CD4-positive, alpha-beta T cell treated with Interleukin-21 for 1 hour (primary cell): ENCODE results near the gene PPFIA4.

Experiments used
- DNase-seq: peaks from one replicate; pipeline ENCODE4 v3.0.0-alpha.2; 2020

Gene PPFIA4

DNA sequence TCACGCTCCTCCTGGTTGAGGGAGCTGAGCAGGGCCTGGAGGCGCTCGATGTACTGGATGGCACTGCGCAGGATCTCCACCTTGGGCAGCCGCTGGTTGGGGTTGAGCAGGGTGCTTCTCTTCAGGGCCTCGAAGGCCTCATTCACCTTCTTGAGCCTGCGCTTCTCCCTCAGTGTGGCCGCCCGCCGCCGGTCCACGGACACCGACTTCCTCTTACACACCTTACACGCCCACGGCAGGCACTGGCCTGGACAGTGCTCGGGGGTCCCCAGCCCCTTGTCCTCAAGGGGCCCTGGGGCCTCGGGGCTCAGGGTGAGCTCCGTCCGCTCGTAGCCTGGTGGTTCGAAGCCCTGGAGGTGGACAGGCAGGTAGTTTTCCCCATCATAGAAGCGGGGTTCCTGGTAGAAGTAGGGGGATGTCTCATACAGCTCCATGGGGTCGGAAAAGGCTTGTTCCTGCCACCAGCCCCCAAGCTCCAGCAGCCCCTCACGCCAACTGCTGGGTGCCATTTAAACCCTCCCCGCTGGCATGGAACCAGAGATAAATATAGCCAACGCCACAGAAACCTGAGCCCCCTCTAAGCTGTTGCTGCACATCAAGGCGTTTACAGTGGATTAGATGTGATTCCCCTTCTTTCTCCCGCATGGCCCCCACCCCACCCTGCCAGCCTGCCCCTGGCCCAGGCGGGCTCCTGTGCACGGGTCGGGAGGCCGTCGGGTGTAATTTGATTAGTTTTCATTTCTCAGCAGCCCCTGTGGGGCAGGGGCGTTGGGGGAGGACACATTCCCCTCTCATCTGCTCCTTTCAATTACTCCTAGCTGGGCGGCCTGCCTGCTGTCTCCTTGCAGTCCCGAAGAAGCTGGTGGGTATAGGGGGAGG, 59.5 kb downstream of the PPFIA4 start, which contains the start of gene MYOG:
Gene MYOG, minus strand, starts transcription at position 485 of the 879 bp plus-strand sequence. Its CDS starts 51 bp downstream, at position 434.
- DNase-seq = no peak

DNA sequence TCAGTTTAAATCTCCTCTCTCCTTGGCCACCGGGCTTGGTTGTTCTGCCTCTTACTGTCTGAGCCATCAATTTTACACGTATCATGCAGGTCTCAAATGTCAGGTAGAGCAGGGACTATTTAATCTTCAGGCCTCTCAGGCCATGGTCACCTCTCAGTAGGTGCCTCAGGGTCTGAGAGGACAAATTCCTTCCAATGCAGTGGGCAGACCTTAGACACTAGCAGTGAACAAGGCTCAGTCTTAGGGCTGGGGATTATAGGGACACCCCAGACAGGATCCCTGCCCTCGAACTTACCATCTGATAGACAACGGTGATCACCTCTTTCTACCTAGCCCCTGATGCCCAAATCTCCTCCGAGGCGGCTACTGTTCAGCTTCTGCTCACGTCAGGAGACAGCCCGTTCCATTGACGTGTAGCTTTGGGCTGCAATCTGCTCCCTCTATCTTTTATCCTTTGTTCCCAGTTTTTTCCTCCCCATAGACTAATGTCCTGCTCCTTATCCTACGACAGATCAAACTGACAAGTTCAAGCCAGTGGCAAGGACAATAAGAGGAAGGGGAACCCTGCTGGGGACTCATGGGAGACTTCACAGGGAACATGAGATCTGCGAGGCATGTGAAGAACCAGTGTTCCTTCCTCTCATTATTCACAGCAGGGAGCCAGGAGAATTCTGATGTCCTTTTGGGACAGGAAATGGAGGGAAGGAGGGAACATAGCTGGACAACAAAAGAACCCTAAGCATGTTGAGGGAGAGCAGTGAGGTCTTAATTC, 60.9 kb downstream of the PPFIA4 start:
- no peak for DNase-seq

DNA sequence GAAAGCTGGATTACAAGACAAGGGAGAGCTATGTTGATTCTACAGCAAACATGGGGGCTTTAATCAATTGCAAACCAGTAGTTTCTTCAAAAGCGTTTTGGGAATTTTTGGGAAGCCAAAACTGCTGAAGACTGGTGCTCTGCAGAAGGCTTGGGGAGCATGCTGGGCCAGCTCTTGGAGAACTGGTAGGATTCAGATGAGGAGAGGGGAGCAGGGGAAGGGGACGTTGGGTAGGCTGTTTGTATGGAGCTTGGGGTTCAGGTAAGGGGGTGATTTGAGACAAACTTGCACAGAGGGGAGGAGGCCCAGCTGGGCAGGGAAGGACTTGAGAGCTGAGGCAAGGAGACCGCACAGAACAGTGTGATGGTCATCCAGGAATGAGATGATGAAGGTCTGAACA, 62.1 kb downstream of the PPFIA4 start:
- DNase-seq = no peak

DNA sequence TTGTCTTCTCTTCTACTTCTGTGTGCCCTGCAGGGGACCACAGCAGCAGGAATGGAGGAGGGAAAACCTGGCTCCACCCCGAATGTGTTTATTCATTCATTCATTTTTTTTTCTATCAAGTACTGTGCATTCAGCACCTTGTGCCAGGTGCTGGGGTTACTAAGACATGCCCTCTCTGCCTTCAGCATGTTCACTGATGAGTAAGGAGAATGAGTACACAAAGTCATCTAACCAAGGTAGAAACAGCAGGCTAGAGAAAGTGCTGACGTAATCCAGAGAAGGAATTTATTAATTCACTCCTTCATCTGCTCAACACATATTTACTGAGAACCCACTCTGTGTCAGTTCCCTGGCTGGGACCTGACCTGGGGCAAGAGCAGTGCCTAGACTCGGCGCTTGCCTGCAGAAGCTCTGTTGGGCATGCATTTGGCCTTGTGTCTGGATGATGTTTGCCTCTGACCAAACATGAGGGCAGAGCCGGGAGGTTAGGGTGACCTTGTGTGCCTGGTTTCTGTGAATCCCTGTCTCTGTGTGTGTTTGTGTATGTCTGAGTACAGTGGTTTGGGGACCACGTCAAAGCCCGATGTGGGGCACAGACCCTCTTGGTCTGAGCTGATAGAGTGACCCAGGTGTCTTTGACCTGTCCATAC, 62.8 kb downstream of the PPFIA4 start:
- DNase-seq = no peak

DNA sequence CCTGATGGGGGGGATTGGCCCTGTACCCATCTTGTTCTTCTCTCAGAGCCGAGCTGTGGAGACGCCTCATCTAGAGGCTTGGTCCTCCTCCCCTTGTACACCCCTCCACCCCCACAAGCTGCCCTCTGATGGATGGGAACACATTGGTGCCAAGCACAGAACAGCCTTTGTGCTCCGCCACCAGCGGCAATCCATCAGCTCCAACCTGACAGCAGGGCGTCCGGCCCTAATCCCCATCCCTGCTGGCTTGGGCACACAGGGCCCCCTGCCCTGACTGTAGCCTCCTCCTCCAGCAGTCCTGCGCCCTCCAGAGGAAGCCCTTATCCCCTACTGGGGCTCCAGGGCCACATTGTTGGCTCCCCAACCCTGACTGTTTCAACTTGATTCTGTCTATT, 63.4 kb downstream of the PPFIA4 start:
- DNase-seq = no peak

DNA sequence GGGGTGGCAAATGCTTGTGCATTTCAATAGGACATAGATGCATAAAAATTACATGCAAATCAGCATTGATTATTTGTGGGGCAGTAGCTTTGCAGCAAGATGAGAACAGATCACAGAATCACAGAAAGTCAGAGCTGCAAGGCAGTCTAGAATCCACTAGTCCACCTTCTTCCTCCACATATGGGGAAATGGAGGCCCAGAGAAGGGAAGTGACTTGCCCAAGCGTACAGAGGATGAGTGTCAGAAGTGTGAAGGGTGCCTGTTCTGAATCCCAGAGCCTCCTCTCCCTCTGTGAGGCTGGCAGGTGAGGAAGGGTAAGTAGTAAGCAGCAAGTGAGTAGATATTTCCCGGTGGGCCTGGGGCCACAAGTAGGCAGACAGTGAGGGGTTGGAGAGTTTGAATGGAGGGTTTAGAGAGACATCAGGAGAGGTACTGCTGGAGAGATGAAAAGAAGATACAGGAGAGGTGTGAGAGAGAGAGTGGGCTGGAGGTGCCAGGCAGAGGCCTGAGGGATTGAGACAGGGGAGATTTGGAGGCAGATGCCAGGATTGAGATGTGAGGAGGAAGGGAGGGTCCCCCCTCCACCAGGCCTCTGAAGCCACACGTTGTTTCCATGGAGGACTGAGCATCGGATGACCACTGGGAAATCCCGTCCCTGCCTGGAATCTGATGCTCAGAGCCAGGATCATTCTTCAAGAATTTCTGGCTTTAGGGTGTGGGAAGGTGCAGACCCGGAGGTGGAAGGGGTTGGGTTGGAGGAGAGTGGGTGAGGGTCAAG, 64.3 kb downstream of the PPFIA4 start:
- DNase-seq = no peak

DNA sequence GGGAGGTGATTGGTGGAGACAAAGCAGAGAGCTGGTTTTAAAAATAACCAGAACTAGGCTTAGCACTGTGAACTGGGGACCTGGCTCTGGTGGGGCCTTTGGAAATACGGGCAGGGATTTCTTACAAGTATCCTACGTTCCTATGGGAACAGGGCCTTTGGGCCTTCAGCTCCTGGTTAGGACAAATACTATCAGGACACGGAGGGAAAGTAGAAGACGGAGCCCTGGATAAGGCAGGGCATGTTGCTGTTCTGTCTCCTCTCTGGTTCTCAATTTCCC, 64.8 kb downstream of the PPFIA4 start:
- no peak for DNase-seq

DNA sequence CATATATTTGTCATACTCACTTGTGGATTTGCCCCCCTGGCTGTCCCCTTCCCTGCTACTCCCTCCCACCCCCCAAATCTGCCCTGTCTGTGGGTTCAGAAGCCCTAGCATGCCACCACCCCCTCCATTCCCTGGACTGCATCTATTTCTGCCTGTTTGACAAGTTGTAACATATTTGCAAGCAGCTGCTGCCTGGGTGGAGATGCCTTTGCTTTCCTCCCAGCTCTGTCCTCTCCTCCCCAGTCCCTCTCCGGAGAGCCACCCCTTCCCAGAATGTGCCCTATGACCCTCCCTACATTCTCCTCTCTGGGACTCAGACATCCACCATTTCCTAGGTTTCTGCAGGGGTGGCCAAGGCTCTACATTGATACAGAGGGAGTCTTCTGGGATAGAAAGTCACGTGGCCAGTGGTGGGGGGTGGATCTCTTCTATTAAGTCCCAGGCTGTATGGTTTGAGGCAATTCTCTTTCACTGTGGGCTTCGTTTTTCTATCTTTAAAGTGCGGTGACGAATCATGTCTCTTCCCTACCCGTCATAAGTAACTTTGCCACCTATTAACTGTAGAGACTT, 65.6 kb downstream of the PPFIA4 start:
- no peak for DNase-seq

DNA sequence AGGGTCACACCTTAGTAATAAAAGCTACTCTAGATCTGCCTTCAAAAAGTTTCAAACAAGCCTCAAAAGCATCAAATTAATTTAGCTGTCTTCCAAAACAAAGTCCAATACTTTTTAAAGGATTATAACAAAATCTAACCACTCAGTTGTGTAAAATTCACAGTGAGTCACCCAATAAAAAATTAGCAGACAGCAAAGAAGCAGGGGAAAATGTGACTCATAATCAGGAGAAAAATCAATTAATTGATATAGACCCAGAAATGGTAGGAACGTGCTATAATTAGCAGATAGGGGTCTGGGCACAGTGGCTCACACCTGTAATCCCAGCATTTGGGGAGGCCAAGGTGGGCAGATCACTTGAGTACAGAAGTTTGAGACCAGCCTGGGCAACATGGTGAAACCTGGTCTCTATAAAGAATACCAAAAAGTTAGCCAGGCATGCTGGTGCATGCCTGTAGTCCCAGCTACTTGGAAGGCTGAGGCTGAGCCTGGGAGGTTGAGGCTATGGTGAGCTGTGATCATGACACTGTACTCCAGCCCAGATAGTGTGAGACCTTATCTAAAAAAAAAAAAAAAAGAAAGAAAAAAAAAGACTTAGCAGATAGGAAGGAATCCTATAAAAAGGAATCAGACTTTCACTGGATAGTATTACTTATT, 67.6 kb downstream of the PPFIA4 start:
- DNase-seq = no peak

DNA sequence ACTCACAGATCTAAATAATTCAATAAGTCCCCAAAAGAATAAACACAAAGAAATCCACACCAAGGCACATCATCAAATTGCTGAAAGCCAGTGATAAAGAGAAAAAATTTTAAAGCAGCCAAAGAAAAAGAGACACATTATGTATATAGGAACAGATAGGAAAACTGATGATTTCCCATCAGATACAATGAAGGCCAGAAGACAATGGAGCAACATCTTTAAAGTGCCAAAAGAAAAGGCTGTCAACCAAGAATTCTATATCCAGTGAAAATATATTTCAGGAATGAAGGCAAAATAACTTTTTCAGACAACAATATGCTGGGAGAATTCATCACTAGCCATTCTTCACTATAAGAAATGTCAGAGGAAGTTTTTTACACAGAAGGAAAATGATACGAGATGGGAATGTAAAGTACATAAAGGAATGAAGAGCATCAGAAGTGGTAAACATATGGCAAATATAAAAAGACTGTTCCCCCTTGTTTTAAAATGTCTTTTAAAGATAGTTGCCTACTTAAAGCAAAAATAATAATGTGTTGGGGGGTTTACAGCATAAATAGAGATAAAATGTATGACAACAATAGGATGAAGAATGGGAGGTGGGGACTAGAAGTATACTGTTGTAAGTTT, 68.9 kb downstream of the PPFIA4 start:
- DNase-seq = no peak

DNA sequence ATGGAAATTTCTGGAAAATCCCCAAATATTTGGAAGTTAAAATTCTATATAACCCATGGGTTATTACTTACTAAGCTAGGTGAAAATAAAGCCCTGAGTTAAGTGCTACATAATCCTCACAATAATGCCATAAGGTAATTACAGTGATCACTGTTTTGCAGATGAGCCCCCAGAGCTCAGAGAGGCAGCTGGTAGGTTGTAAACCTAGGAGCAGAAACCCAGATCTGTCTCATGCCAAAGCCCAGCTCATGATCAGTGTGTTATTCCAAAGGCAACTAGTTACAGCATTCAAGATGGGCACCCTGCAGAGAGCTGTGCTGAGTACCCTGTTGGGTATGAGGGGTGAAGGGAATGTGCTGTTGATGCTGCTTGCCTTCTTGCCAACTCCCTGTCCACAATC, 70.3 kb downstream of the PPFIA4 start:
- no peak for DNase-seq

DNA sequence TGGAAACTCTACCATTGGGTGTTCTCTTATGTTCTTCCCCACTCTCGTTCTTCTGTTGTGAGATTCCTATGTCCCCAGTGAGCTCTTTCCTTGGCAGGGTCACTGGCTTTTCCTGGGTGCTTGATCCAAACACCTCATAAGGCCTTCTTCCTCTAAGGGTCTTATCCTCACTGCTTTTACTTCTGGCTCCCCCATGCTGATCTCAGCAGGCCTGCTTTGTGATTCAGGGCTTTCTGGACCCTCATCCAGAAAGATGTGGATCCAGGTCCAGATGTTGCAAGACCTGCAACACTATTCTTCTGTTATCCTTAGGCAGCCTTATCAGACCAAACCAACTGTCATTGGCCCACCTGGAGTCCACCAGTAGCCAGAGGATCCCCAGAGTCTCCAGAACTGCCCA, 70.7 kb downstream of the PPFIA4 start:
- no peak for DNase-seq

DNA sequence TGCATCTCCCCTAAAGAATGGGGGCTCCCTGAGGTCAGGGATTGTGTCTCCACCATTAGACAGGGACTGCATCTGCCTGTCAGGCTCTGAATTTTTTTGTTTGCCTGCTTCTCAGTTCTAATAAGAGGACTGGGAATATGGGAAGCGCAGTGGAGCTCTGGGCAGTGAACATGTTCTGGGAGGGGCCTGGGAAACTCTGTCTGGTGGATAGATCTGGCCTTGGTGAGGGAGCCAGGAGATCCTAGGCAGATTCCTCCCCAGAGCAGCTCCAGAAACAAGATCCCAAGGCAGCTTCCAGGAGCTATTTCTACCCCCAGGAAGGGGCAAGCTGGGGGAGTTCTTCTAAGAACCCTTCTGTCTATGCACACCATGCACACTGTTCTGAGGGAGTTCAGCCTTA, 72.2 kb downstream of the PPFIA4 start:
- DNase-seq = no peak

DNA sequence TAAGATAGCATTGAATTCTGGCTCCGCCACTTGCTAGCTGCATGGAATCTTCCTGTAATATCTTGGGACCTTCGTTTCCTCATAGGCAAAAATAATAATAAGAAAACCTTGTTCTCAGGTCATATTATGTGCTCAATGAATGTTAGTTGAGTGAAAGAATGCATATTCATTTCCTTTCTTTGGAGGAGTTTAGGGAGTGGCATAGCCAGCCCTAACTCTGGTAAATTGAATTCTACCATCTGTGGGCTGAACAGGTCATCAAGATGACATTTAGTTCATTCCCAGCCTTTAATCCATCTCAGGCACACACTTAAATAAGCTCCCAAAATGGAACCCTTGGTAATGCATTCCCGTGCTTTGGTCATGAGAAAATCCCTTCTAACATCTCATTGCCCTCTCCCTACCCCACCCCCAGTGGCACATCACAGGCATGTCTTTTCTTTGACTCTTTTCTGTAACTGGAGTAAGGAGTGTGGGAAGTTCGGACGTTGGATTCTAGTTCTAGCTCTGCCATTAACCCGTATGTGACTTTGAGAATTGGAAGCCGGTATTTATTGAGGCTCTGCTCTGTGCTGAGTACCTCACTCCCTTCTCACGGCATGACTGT, 72.7 kb downstream of the PPFIA4 start:
- DNase-seq = no peak

DNA sequence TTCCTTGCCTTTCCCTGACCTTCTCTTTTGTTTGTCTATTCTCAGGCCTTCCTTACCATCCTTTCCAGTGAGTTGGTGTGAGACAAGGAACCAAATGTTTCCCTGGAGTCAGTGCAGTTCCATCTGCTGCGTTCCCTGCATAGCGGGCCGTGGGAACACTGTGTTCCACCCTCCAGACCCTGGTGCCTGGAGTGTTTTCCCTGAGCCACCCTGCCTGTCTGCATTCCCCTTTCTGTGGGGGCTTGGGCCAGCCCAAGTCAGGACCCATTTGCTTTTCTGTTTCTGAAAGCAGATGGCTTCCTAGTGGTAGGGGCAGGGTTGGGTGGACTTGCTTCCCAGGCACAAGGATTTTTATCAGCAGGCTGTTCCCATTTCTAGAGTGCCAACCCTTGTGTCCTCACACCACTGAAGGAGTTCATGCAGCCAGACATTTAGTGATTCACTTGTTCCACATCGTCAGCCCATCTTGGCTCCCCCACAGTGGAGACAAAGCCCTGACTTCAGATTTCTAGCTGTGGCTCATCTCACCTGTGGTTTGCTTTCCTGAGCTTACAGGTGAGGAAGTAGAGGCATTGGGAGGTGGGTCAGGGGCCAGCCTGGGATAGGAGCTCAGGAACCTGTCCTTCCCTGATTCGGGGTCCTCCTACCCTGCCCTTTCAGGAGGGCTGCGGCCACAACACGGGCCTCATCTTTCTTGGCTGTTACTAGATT, 73.7 kb downstream of the PPFIA4 start:
- DNase-seq = no peak

DNA sequence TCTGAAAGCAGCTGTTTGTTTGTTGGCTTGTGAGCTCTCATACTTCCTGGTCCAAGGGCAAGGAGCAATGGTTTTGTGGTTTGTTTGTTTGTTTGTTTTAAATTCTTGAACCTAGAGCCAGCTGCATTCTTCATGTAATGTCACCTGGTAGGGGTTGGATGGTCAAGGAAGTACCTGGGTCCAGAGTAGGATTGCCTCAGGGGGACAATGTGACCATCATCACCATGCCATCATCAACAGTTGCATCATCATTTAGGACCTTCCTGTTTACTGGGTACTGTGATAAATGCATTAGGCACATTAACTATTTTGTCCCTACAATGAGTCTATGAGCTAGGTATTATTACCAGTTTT, 74.2 kb downstream of the PPFIA4 start:
- no peak for DNase-seq

DNA sequence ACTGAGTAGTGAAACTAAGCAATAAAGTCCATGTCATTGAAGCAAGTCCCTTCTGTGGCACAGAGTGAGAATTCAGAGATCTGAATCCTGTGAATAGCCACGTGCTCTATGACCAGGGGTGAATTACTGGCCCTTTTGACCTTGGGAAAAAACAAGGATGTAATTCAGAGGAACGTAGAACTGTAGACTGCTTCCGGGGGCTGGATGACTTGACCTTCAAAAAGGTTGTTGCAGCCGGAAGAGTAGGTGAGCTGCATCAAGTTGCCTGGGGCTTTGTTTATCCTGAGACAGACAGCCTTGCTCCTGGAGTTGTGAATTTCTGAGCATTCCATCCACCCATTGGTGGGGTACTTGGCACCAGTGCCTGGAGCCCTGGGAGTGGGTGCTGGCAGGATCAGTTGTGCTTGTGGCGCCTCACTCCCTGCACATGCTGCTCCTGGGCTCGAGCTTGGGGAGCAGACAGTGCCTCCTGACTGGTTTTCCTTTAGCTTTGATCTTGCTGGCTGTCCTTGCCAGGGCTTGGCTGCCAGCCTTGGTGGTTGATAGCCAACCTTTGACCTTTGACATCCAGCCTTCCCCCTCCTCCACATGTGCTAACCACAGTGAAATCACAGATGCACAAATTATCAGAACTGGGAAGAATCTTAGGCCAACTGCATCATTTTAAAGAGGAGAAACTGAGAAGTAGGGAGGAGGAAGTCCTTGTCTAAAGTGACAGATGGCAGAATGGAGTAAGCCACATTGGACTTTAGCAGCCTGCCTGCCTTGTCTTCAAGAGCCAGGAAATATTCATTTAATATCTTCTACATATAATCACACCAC, 75.7 kb downstream of the PPFIA4 start:
- DNase-seq = no peak

DNA sequence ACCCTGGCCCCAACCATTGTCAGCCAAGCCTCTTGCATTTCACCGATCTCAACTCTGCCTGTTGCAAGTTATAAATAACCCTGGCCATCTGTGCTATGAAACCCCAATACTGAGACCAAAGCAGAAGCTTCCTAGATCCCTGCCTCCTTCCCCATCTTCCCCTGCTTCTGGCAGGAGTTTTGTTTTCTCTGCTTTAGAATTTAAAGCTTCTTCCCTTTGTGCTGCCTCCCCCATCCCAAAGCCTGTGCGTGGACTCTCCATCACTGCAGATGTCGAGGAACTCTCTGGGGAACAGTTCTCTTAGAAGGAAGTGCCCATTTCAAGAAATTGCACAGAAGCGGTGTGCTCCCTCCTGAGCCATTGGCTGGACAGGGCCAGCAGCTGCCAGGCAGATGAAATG, 76.9 kb downstream of the PPFIA4 start:
- DNase-seq = no peak

DNA sequence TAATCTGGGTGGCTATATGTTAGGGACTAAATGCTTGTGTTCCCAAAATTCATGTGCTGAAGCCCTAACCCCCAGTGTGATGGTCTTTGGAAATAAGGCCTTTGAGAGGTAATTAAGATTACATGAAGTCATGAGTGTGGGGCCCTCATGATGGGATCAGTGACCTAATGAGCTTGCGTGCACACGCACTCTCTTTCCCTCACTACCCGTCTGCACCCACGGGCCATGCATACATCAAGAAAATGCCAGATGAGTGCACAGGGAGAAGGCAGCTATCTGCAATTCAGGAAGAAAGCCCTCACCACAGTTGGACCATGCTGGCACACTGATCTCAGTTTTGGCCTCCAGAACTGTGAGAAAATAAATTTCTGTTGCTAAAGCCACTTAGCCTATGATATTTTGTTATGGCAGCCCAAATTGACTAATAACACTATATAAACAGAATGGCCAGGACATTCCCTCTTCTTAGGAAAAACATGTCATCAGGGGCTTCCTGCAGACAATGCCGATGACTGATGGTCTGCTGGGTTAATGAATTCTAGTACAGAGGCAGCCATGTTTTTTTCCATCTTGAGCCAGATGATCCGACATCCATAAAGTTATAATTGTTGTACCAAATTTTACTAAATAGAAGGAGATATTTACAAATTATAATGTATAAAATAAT, 77.7 kb downstream of the PPFIA4 start:
- DNase-seq = no peak
